ENCODE data around the gene ARHGAP32. TPM values are rescaled to one million over a fixed set of nuclear protein-coding genes. Genes with fewer than 3 reads are reported as not detected.

ARHGAP32 gene
- polyA plus RNA-seq (2013, experiment 1 of 4): 20.7 TPM
- 20.7 TPM for polyA plus RNA-seq (2013, experiment 2 of 4)
- polyA plus RNA-seq (2013, experiment 3 of 4): 17.2 TPM
- polyA plus RNA-seq (2013, experiment 4 of 4): 18.4 TPM

DNA sequence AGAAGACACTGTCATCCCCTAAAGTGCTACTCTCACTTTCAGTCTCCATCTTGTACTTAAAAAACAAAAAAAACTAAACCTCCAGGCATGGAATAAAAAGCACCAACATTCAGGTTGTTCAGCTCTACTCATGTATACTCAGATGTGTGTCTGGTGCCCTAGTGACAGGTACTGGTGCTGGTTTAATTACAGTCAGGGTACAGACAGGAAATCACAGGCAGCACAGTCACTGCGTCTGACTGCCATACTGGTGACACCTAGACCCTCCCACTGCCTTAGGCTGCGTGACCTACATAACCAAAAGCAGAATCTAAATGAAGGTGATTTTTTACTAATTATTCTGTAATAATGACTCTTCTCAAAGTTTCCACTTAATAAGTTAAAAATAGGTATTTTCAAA is at the start of gene ARHGAP32:
TSS of gene ARHGAP32 (minus strand) at position 176 of the 400 bp plus-strand sequence. CDS start at position 49, 127 bp downstream.
- Histone ChIP-seq H3K9me3 (ENCODE audit: control insufficient read depth, low read length) (no peaks in the 10 kb centered on the region), H3K27me3 (ENCODE audit: control insufficient read depth, insufficient read depth, low read length, poor library complexity, severe bottlenecking) (no peaks in the 10 kb centered on the region), H3K4me1 (ENCODE audit: control insufficient read depth, insufficient read depth, low read length) (no peaks in the 10 kb centered on the region), H3K27ac (ENCODE audit: insufficient read depth, low read depth, low read length, poor library complexity, severe bottlenecking) (no peak within 1 kb of the TSS), H3K4me3 (ENCODE audit: insufficient read depth, low read depth, low read length) (no peak within 1 kb of the TSS), H3K36me3 (ENCODE audit: control insufficient read depth, insufficient read depth, low read length) (no peaks in the 10 kb centered on the region)
- WGBS, 2 experiments: 67 to 79% methylated on average over 1 of the region's 2 CpGs

DNA sequence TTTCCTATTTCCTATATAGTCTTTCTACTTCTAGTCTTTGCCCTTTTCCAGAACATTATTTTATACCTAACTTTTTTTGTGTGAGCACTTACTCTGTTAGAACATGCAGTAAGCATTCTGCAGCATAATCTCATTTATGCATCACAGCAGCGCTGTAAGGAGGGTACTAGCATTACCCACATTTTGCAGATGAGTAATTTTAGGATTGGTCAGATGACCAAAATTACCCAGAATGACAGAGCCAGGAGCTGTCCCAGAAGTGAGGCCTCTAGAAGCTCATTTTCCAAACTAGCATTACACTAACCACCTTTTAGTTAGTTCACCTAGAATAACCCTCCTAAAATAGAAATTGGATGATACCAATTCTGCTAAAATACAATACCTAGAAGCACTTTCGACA is 47.1 kb upstream of the ARHGAP32 start:
- Histone ChIP-seq H3K9me3 (ENCODE audit: control insufficient read depth, low read length) (no peaks in the 10 kb centered on the region), H3K4me1 (ENCODE audit: control insufficient read depth, insufficient read depth, low read length) (no peaks in the 10 kb centered on the region), H3K36me3 (ENCODE audit: control insufficient read depth, insufficient read depth, low read length) (no peaks in the 10 kb centered on the region), H3K4me3 (ENCODE audit: insufficient read depth, low read depth, low read length) (no peak overlapping the region), H3K27me3 (ENCODE audit: control insufficient read depth, insufficient read depth, low read length, poor library complexity, severe bottlenecking) (no peaks in the 10 kb centered on the region), H3K27ac (ENCODE audit: insufficient read depth, low read depth, low read length, poor library complexity, severe bottlenecking) (no peak overlapping the region)
- WGBS, 2 experiments: 95 to 98% methylated on average over 2 of the region's 2 CpGs

DNA sequence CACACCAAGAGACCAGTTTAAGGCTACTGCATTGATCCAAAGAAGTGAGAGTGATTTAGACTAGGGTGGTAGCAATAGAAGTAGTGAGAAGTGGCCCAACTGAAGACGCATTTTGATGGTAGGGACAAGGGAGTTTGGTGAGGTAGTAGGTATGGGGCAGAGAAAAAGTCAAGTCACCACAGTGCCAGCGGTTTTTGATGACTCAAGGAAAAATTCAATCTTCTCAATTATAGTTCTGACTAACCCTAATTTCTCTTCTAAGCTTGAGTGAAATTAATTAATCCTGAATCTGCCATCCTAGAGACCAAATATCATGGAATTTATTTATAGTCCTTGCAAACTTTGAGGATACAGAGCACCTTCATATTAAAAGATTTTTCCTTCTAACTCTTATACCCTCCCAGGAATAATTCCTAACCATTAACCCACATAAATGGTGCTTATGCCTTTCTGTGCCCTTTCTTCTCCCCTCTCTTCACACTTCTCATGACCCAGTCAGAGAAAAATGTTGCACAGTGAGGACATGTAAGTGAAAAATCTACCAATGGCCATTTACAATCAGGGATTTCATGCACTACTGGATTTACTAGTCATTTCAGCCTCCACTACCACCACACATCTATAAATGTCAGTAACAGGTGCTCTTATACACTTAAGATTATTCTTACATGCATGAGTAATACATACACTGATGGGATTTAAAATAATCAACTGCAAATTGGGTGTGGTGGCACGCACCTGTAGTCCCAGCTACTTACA is 45.9 kb upstream of the ARHGAP32 start:
- no peaks in the 10 kb centered on the region for H3K27me3 ChIP-seq (ENCODE audit: control insufficient read depth, insufficient read depth, low read length, poor library complexity, severe bottlenecking)
- H3K9me3 ChIP-seq (ENCODE audit: control insufficient read depth, low read length): no peaks in the 10 kb centered on the region
- WGBS, 2 experiments: 91 to 94% methylated on average over 3 of the region's 3 CpGs
- no peak overlapping the region for H3K27ac ChIP-seq (ENCODE audit: insufficient read depth, low read depth, low read length, poor library complexity, severe bottlenecking)
- H3K4me1 ChIP-seq (ENCODE audit: control insufficient read depth, insufficient read depth, low read length): no peaks in the 10 kb centered on the region
- no peaks in the 10 kb centered on the region for H3K36me3 ChIP-seq (ENCODE audit: control insufficient read depth, insufficient read depth, low read length)
- no peak overlapping the region for H3K4me3 ChIP-seq (ENCODE audit: insufficient read depth, low read depth, low read length)

DNA sequence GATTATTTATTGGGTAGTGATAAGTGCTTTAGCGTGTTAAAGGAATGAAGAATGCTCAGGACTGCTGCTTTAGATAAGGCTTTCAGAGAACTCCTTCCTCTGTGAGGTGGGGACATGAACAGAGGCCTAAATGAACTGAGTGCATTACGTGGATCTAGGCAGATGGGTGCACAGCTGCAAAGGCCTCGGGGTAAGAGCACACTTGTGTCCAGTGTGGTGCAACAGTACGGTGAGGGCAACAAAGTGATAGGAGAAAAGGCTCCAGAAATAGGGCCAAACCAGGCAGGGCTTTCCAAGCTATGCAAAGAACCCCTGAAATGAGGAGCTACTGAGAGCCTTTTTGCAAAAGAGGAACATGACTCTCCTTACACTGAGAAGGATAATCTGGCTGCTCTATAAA is 45.3 kb upstream of the ARHGAP32 start:
- Histone ChIP-seq H3K36me3 (ENCODE audit: control insufficient read depth, insufficient read depth, low read length) (no peaks in the 10 kb centered on the region), H3K9me3 (ENCODE audit: control insufficient read depth, low read length) (no peaks in the 10 kb centered on the region), H3K4me3 (ENCODE audit: insufficient read depth, low read depth, low read length) (no peak overlapping the region), H3K27me3 (ENCODE audit: control insufficient read depth, insufficient read depth, low read length, poor library complexity, severe bottlenecking) (no peaks in the 10 kb centered on the region), H3K27ac (ENCODE audit: insufficient read depth, low read depth, low read length, poor library complexity, severe bottlenecking) (no peak overlapping the region), H3K4me1 (ENCODE audit: control insufficient read depth, insufficient read depth, low read length) (no peaks in the 10 kb centered on the region)
- 90 to 96% methylated on average over 4 of the region's 4 CpGs for WGBS, 2 experiments

DNA sequence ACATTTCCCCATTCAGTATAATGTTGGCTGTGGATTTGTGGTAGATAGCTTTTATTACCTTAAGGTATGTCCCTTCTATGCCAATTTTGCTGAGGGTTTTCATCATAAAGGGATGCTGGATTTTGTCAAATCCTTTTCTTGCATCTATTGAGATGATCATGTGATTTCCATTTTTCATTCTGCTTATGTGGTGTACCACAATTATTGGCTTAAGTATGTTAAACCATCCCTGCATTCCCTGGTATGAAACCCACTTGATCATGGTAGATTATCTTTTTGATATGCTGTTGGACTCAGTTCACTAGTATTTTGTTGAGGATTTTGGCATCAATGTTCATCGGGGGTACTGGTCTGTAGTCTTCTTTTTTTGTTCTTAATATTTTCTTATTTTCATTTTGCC is 44.7 kb upstream of the ARHGAP32 start:
- Histone ChIP-seq H3K9me3 (ENCODE audit: control insufficient read depth, low read length) (no peaks in the 10 kb centered on the region), H3K4me3 (ENCODE audit: insufficient read depth, low read depth, low read length) (no peak overlapping the region), H3K36me3 (ENCODE audit: control insufficient read depth, insufficient read depth, low read length) (no peaks in the 10 kb centered on the region), H3K27me3 (ENCODE audit: control insufficient read depth, insufficient read depth, low read length, poor library complexity, severe bottlenecking) (no peaks in the 10 kb centered on the region), H3K27ac (ENCODE audit: insufficient read depth, low read depth, low read length, poor library complexity, severe bottlenecking) (no peak overlapping the region), H3K4me1 (ENCODE audit: control insufficient read depth, insufficient read depth, low read length) (no peaks in the 10 kb centered on the region)
- WGBS, 2 experiments: no CpG with 5 or more reads among the region's 1 CpG

DNA sequence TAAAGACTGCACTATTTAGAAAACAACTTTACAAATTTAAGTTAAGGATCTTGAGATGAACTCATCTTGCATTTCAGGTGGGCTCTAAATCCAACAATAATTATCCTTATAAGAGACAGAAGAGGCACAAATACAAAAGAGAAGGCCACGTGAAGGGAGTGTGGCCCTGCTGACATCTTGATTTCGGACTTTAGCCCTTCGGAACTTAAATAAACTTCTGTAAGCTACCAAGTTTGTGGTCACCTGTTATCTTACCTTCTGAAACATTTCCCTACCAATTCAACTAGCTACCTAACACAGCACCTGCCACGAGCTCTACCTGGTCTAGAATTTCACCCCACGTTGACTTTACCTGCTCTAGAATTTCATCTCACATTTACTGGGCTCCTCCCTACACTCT is 42.9 kb upstream of the ARHGAP32 start:
- no peak overlapping the region for H3K27ac ChIP-seq (ENCODE audit: insufficient read depth, low read depth, low read length, poor library complexity, severe bottlenecking)
- 91 to 92% methylated on average over 5 of the region's 5 CpGs for WGBS, 2 experiments
- H3K9me3 ChIP-seq (ENCODE audit: control insufficient read depth, low read length): no peaks in the 10 kb centered on the region

DNA sequence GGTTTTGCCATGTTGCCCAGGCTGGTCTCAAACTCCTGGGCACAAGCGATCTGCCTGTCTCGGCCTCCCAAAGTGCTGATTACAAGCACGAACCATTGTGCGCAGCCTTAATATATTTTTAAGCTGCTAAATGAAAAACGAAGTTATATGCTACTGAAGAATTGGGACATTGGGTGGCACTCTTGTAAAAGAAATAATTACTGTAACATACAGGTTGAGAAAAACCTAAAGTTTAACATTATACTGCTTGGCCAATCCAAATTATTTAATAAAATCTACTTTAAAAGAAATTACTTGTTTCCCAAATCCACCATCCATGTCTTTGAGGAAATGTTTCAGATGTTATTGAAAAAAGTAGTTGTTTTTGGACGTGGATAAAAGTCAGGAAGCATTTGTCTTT is 37.9 kb upstream of the ARHGAP32 start:
- no peaks in the 10 kb centered on the region for H3K36me3 ChIP-seq (ENCODE audit: control insufficient read depth, insufficient read depth, low read length)
- no peaks in the 10 kb centered on the region for H3K27me3 ChIP-seq (ENCODE audit: control insufficient read depth, insufficient read depth, low read length, poor library complexity, severe bottlenecking)
- 88 to 93% methylated on average over 5 of the region's 6 CpGs for WGBS, 2 experiments
- no peak overlapping the region for H3K27ac ChIP-seq (ENCODE audit: insufficient read depth, low read depth, low read length, poor library complexity, severe bottlenecking)
- no peaks in the 10 kb centered on the region for H3K4me1 ChIP-seq (ENCODE audit: control insufficient read depth, insufficient read depth, low read length)
- H3K4me3 ChIP-seq (ENCODE audit: insufficient read depth, low read depth, low read length): no peak overlapping the region
- no peaks in the 10 kb centered on the region for H3K9me3 ChIP-seq (ENCODE audit: control insufficient read depth, low read length)

More for the DNA sequence above, 42.9 kb upstream of the ARHGAP32 start:
- no peaks in the 10 kb centered on the region for H3K36me3 ChIP-seq (ENCODE audit: control insufficient read depth, insufficient read depth, low read length)
- no peak overlapping the region for H3K4me3 ChIP-seq (ENCODE audit: insufficient read depth, low read depth, low read length)
- no peaks in the 10 kb centered on the region for H3K4me1 ChIP-seq (ENCODE audit: control insufficient read depth, insufficient read depth, low read length)
- no peaks in the 10 kb centered on the region for H3K27me3 ChIP-seq (ENCODE audit: control insufficient read depth, insufficient read depth, low read length, poor library complexity, severe bottlenecking)

DNA sequence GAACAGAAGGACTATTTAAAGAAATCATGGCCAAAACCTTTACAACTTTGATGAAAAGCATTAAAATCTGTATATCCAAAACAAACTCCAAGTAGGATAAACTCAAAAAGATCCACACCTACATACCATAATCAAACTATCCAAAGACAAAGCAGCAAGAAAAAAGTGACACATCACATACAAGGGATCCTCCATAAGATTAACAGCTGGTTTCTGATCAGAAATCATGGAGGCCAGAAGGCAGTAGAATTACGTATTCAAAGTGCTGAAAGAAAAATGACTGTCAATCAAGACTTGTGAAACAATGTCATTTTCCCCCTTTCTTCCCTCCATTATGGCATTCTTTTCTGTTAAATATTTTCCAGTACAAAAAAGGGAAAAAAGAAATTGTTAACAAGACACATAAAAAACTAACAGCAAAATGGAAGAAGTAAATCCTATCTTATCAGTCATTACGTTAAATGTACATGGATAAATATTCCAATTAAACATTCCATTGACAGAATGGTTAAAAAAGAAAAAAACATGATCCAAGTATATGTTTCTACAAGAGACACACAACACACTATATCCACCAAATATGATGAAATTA is 34.2 kb upstream of the ARHGAP32 start:
- 82 to 94% methylated on average over 1 to 2 of the region's 2 CpGs for WGBS, 2 experiments
- H3K27ac ChIP-seq (ENCODE audit: insufficient read depth, low read depth, low read length, poor library complexity, severe bottlenecking): no peak overlapping the region

DNA sequence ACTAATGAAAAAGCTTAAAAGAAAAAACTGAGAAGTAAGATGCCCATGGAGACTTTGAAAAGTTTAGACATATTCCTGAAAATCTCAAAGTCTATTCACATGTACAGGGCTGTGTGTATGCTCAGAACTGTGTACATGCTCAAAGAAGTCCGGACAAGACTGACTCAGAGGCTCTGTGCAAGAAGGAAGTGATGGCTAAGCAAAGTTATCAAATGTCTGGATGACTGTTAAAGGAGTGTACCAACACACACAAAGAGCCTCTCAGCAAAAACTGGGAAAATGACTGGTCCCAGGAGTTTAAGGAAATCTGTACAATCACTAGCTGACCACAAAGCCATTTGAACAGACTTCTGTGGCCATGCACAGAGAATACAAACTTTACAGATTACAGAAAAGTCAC is 33.1 kb upstream of the ARHGAP32 start:
- Histone ChIP-seq H3K4me1 (ENCODE audit: control insufficient read depth, insufficient read depth, low read length) (no peaks in the 10 kb centered on the region), H3K27me3 (ENCODE audit: control insufficient read depth, insufficient read depth, low read length, poor library complexity, severe bottlenecking) (no peaks in the 10 kb centered on the region), H3K4me3 (ENCODE audit: insufficient read depth, low read depth, low read length) (no peak overlapping the region), H3K36me3 (ENCODE audit: control insufficient read depth, insufficient read depth, low read length) (no peaks in the 10 kb centered on the region), H3K27ac (ENCODE audit: insufficient read depth, low read depth, low read length, poor library complexity, severe bottlenecking) (no peak overlapping the region), H3K9me3 (ENCODE audit: control insufficient read depth, low read length) (no peaks in the 10 kb centered on the region)
- 97 to 100% methylated on average over 1 of the region's 1 CpG for WGBS, 2 experiments

More for the DNA sequence above, 34.2 kb upstream of the ARHGAP32 start:
- Histone ChIP-seq H3K4me1 (ENCODE audit: control insufficient read depth, insufficient read depth, low read length) (no peaks in the 10 kb centered on the region), H3K27me3 (ENCODE audit: control insufficient read depth, insufficient read depth, low read length, poor library complexity, severe bottlenecking) (no peaks in the 10 kb centered on the region), H3K4me3 (ENCODE audit: insufficient read depth, low read depth, low read length) (no peak overlapping the region), H3K36me3 (ENCODE audit: control insufficient read depth, insufficient read depth, low read length) (no peaks in the 10 kb centered on the region), H3K9me3 (ENCODE audit: control insufficient read depth, low read length) (no peaks in the 10 kb centered on the region)

DNA sequence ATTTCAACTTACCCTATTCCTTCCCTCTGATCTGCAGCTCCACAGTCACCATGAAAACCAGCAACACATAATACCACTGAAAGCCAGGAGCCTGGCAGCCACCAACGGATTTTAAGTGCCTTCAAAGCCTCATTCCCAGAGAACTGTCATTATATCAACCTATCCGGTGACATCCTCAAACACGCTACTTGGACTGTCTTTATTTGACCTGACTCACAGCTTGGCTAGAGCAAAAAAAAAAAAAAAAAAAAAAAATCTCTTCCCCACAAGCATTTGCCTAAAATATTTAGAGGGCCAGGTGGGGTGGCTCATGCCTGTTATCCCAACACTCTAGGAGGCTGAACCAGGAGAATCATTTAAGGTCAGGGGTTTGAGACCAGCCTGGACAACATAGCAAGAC is 32.4 kb upstream of the ARHGAP32 start:
- no peak overlapping the region for H3K27ac ChIP-seq (ENCODE audit: insufficient read depth, low read depth, low read length, poor library complexity, severe bottlenecking)
- H3K36me3 ChIP-seq (ENCODE audit: control insufficient read depth, insufficient read depth, low read length): no peaks in the 10 kb centered on the region
- H3K9me3 ChIP-seq (ENCODE audit: control insufficient read depth, low read length): no peaks in the 10 kb centered on the region
- H3K4me3 ChIP-seq (ENCODE audit: insufficient read depth, low read depth, low read length): no peak overlapping the region
- WGBS, 2 experiments: 83 to 85% methylated on average over 3 of the region's 3 CpGs
- no peaks in the 10 kb centered on the region for H3K4me1 ChIP-seq (ENCODE audit: control insufficient read depth, insufficient read depth, low read length)
- no peaks in the 10 kb centered on the region for H3K27me3 ChIP-seq (ENCODE audit: control insufficient read depth, insufficient read depth, low read length, poor library complexity, severe bottlenecking)

Measured in ectodermal cell (in vitro differentiated cells).